ENCODE results near the gene CHMP6.
A peak's percentile ranks its signal among the peaks of the same experiment; 100 is the strongest.

Gene CHMP6

DNA sequence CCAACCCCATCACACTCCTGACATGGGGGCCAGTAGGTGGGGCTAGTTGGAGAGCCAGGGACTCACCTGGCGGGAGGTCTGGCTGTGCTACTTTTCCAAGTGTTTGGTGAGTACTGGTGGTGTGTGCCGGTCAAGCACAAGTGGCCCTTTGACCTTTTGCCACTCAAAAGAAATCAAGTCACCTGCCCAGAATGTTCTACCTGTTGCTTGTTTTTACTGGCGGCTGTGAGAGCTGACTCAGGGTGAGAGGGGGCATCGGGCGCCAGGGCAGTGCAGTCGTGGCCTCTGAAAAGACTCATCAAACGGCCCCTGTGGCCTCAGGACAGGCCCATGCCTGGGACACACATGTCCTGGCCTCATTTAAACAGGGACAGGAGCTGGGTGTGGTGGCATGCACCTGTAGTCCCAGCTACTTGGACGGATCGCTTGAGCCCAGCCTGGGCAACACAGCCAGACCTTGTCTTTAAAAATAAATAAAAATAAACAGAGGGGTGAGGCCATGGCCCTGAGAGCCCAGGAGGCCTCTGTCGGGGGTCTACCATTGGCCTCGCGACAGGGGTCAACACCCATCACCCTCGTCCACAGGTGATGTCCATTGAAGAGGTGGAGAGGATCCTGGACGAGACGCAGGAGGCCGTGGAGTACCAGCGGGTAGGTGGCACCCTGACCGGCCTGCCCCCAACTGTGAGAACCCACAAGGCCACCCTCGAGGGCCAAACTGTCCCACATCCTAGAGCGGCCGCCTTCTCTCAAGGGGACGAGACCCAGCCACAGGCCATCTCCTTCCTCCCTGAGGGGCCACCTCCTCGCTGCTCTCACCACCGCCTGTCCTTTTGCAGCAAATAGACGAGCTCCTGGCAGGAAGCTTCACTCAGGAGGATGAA, 5.0 kb downstream of the CHMP6 start:
- DNase-seq: no peak

DNA sequence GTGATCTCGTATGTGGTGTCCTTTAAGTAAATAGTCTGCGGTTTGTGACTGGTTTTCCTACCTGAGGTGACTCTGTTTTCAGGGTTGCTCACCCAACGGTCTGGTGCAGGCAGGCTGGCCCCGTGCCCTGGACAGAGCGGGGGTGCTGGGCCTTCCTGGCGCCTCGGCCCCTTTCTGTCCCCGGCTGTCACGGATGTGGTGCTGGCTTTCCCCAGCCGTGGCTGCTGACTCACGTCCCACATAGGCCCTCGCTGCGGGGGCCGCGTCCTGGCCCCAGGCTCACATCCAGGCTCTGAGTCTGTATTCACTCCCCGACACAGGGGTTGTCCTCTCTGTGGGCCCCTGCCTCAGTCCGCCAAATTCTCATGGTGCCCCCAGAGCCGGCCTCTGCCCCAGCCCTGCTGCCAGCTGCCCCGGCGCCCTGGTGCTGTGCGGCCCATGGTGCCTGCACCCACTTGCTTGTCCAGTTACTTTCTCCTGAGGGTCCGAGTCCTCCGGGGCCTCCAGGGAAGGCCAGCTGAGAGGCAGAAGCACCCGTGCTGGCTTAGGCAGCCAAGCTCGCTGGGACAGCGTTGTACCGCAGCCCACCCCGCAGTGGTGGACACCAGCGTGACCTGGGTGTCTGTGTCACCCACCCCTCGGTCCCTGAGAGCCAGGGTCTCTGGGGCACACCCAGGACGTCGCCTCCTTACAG, 5.9 kb downstream of the CHMP6 start:
- no peak for DNase-seq

DNA sequence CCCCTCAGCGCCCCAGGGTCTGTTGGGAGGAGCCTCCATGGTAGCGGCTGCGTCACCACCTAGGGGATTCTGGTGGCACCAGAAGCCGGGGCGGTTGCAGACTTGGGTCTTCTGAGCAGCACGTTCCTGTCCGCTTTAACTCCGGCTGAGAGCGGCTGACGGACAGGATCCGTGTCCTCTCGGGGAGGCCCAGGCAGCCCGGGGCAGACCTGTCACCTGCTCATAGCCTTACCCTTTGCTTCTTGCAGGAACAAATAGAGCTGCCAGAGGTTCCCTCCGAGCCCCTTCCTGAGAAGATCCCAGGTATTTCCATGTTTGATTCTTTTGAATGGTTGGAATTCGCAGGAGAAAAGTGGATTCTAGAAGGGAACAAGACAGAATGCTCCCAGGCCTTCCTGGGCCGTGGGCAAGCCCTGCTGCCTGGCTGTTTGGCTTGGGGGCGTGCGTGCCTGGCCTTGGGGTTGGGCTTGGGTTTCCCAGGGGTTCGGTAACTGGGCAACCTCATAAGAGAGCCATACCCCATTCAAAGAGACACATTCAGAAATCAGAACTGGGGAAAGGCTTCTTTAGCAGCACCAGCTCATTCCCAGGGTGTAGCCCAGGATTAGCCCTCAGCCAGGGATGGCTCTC, 6.6 kb downstream of the CHMP6 start:
- no peak for DNase-seq

DNA sequence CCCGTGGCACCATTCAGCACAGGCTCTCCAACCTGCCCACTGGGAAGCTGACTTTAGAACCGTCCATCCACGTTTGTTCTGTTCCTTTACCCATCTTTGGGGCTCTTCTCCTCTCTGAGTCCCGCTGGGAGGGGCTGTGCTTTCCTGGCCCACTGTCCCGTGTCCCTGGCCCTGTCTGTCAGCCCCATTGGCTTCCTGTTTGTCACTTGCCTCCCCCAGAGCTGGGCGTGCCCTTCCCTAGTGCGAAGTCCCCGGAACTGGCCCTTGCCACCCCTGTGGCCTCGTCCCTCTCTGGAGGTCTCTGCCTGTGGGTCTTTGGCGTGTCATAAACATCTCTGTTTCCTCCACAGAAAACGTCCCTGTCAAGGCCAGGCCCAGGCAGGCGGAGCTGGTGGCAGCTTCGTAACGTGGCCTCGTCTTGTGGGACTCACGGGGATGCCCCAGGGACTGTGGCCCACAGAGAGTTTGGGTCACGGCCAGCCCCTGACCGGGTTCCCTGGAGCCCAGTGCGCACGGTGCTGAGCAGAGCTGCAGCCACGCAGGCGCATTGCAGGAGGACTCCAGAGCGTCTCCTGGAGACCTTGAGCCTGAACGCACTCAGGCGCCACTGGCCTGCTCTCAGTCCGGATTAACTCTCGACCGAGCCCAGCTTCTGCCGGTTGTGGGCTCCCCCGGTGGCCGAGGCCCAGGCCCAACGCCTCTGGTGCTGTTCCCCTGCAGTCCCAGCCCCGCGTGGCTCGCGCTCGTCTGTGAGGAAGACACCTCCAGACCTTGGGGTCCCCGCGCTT, 7.3 kb downstream of the CHMP6 start:
- DNase-seq: no peak

DNA sequence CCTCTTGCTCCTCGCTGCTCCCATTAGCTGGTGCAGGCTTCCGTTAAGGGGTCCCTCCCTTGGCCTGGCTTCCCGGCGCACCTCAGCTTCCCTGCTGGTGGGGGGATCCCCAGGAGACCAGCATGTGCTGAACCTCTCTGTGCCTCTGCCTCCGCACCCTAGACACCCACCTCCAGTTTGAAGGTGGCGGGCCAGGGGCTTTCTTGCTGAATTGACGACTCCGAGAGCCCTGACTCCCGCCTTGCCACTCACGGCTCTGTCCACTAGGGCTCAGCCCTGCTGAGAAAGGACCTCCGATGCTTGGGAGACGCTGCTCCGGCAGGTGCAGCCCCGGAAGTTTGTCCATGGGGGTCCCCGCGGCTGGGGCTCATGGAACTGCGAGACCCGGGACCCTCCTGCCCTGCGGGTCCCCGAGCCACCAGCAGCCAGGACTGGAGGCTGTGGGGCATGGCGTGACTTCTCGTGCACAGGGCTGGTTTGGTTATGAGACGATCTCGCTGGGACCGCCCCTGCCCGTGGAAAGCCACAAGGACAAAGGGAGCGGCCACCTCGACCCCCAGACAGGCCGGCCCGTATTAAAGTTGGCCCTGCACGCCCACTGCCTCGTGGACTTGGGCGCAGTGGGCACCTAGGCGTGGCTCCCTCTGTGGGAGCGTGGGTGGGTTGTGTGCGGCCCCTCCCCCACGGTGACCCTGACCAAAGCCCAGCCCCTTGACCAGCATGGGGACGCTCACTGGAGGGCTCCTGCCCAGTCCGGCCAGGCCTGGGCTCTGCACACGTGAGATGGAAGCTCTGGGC, 8.1 kb downstream of the CHMP6 start:
- DNase-seq: no peak

DNA sequence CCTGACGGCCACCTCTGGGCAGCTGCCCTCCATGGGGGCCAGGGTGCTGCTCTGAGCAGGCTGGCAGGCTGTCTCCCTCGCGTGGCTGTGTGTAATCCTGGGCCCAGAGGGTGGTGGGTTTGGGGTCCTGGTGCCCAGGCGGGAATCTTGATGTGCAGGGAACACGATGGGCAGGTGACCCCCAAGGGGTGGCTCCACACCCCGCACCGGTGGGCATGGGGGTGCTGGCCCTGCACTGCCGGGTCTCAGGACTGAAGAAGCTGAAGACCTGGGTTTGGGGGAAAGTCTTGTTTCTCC, 8.6 kb downstream of the CHMP6 start:
- no peak for DNase-seq

DNA sequence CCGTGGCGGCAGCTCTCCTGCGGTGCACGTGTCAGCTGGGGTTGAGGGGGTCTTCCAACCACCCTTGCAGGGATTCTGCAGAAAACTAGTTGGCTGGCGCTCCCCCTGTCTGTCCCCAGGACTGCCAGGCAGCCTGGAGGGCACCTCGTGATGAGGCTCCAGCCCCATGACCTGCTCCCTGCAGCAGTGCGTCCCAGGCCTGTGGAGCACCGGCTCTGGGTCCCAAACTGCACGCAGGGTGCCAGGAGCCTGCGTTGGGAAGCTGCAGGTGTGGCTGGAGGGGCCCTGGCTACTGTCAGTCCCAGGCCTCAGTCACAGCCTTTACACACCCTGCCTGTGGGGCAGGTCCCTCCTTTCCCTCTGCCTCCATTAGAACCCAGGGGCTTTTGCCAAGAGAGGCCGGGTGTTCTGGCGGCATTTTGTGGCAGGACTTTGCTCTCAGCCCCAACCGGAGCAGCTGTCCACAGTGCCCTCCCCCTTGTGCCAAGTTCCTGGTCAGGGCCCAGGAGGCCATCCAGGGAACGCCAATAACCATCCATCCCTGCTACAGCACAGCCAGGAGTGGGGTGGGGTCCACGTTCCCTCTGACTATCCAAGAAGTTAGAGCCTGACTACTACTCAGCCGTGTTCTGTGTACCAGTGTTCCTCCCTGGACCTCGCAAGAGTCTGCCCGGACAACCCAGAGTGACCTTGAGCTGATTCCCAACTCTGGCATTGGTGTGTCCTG, 9.2 kb downstream of the CHMP6 start:
- no peak for DNase-seq

DNA sequence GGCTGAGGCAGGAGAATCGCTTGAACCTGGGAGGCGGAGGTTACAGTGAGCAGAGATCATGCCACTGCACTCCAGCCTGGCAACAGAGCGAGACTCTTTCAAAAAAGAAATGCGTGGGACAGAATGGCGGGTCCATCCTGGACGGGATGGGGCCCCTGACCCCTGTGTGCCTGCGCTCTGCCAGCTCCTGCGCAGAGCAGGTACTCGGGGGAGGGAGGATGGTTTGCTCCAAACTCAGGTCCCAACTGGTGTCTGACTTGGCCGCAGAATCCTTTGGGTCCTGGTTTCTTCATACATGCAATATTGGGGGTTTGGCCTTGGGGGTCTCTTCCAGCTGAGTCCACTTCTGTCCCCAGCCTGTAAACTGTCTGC, 10.4 kb downstream of the CHMP6 start:
- DNase-seq: no peak

DNA sequence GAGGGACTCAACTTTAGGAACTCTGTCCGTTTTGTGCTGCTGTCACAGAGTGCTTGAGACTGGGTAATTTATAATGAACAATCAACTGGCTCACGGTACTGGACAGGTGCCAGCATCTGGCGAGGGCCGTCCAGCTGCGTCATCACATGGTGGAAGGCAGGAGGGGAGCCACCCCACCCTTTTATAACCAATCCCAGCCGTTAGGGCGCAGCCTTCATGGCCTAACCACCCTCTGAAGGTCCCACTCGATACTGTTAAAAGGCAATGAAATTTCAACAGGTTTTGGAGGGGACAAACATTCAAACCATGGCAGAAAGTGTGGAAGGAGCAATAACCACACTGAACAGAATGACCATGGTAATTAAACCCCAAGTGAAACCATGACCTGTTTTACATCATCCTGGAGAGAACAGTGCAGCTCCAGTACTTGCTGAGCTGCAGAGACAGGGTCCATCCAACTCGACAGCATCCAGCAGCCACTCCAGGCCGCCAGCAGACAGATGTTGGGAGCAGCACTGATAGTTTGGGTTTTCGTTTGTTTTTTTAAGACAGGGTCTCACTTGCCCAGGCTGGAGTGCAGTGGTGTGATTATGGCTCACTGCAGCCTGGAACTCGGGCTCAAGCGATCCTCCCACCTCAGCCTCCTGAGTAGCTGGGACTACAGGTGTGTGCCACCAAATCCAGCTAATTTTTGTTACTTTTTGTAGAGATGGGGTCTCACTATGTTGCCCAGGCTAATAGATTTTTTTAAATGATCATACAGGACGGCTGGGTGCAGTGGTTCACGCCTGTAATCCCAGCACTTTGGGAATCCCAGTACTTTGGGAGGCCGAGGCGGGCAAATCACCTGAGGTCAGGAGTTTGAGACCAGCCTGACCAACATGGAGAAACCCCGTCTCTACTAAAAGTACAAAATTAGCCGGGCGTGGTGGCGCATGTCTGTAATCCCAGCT, 11.0 kb downstream of the CHMP6 start:
- DNase-seq: peak; percentile 60

DNA sequence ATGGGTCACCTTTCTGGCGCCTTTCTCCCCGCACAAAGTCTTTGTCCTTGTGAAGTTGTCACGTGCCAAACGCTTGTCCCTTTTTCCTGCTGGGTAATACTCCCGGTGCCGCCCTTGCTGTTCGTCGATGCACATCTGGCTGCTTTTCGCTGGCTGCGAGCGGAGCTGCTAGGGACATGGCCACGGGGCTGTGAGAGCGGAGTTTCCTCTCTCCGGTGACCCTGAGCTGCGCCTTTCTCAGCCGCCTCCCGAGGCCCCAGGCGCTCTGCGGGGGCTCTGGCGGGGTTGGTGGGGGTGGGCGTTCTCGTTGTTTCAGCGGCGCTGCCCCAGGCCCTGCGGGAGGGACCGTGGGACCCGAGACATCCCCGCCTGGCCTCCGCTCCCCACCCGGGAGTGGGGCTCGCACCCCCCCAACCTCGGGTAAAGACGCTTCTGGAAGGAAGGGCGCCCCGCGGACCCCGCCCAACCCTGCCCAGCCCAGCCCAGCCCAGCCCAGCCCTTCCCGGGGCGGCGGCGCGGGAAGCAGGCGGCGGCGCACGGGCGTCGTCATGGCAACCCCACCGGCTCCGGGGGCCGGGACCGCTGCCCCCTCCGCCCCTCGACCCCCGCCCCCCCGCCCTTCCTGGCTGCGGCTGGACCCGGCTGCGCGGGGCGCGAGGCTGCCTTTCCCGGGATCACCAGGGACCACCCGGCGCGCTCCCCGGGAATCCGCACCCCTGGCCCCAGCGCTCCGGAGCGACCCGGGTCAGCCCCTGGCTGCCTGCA, 12.3 kb downstream of the CHMP6 start:
- DNase-seq: no peak

DNA sequence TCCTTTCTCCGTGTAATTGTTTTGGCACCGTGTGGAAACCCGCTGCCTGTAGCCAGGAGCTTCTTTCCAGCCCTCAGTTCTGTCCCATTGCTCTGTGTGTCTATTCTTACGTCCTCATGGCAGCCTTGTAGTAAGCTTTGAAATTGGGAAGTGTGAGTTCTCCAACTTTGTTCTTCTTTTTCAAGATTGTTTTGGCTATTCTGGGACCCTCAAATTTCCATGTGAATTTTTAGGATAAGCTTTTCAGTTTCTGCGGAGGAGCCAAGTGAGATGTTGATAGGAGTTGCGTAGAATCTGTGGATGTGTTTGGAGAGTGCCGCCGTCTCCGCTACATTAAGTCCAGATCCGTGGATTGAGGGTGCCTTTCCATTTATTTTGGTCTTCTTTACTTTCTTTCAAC, 15.2 kb downstream of the CHMP6 start:
- DNase-seq: no peak

DNA sequence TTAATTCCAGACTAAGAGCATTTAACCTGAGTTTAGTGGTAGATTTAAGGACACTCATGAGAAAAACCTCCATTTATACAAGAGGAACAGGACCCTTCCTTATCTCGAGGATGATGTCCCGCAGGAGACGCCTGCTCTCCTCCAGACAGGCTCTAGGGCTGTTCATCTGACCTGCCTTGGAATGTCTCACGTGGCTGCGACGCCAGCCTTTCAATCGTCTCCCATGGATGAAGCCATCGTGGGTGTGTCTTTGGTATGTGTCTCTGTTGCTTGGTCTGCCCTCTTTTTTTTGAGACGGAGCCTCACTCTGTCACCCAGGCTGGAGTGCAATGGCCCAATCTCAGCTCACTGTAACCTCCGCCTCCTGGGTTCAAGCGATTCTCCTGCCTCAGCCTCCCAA, 16.5 kb downstream of the CHMP6 start:
- no peak for DNase-seq

DNA sequence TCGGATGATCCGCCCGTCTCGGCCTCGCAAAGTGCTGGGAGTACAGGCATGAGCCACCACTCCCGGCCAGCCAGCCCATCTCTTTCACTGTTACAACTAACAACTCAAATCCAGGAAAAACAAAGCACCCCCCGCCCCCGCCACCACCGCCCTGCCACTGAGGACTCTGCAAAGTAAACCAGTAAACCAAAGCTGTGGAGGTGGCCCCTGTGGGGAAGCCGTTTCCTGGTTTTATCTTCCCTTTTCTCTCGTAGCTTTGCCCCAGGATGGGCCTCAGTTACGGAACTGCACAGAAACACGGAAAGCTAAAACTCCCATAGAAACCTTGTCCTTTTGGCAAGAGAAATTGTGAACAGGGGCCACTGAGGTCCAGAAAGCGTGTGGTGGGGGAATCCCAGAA, 17.5 kb downstream of the CHMP6 start:
- DNase-seq: no peak

DNA sequence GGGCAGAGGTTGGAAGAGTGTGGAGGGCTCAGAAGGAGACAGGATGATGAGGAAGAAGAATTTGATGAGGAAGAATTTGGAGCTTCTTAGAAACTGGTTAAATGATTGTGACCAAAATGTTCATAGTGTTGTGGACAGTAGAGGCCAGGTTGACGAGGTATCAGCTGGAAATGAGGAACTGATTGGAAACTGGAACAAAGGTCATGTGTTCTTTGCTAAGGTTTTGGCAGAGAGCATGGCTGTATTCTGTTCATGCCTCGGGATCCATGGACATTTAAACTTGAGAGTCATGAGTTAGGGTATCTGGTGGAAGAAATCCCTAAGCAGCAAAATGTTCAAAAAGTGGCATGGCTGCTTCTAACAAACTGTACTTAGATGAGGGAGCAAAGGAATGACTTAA, 19.3 kb downstream of the CHMP6 start:
- no peak for DNase-seq

DNA sequence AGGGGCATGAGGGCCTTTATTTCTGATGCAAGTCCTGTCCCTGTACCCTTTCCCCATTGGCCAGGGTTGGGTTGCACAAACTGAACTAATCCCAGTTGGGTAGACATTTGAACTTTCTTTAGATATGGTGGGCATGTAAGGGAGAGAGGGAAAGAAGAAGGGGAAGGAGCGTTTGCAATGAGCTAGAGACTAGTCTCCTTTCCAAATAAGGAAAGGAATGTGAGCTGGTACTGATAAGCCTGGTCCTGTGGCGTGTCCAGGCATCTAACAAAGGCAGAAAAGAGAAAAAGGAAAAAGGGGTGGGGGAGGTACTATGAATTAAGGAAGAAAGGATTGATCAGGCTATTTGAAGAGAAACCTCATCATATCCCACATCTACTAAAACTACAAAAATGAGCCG, 20.3 kb downstream of the CHMP6 start:
- no peak for DNase-seq

DNA sequence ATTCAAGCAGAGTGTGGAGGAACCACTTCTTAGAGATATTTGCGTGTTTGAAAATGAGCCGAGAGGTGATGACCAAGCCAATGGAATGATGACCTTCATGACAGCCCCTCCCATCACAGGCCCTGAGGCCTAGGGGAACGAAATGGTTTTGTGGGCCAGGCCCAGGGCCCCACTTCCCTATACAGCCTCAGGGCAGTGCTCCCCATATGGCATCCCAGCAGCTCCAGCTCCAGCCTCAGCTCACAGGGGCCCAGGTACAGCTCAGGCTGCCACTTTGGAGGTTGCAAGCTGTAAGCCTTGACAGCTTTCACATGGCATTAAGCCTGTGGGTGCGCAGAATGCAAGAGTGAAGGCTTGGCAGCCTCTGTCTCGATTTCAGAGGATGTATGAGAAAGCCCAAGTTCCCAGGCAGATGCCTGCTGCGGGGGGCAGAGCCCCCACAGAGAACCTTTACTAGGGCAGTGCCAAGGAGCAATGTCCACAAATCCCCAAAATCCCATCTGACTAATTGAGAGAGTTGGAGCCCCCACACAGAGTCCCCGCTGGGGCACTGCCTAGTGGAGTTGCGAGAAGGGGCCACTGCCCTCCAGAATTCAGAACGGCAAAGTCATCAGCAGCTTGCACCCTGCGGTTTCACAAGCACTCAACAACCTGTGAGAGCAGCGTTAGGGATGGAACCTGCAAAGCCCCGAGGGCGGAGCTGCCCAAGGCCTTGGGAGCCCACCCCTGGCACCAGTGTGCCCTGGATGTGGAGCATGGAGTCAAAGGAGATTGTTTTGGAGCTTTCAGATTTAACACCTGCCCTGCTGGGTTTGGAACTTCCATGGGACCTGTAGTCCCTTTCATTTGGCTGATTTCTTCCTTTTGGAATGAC, 21.2 kb downstream of the CHMP6 start:
- DNase-seq: no peak

DNA sequence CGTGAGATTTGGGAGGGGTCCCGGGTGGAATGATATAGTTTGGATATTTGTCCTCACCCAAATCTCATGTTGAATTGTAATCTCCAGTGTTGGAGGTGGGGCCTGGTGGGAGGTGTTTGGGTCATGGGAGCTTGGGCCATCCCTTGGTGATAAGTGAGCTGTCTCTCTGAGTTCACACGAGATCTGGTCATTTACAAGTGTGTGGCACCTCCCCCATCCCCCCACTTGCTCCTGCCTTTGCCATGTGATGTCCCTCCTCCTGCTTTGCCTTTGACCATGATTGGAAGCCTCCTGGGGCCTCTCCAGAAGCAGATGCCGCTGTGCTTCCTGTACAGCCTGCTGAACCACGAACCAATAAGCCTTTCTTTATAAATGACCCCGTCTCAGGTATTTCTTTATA, 22.0 kb downstream of the CHMP6 start:
- DNase-seq: no peak

DNA sequence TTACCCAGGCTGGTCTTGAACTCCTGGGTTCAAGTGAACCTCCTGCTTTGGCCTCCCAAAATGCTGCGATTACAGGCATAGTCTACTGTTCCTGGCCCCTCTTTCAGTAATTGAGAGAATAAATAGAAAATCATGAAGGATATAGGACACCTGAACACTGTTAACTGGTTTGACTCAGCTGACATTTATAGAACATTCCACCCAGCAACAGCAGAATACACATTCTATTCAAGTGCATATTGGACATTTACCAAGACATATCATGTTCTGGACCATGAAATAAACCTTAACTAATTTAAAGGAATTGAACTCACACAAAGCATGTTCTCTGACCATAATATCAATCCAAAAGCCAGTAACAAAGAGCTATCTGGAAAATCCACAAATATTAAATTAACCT, 23.5 kb downstream of the CHMP6 start:
- no peak for DNase-seq

DNA sequence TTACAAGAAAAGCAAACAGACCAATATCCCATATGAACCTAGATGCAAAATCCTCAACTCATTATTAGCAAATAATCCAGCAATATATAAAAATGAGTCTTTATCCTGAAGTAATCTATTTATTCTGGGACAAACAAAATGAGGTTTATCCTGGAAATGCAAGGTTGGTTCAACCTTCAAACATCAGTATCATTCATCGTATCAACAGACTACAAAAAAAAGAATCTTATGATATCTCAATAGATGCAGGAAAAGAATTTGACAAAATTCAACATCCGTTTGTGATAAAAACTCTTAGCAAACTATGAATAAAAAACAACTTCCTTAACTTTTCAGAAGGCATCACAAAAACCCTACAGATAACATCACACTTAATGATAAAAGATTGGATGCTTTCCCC, 24.9 kb downstream of the CHMP6 start:
- no peak for DNase-seq
